ENCODE results near the gene MARCHF10.
"Not testable (repeated sequence)": the region's sequence is repeated elsewhere in the genome, so short reads cannot be mapped to it uniquely, and the experiment has no call there.

Gene MARCHF10

DNA sequence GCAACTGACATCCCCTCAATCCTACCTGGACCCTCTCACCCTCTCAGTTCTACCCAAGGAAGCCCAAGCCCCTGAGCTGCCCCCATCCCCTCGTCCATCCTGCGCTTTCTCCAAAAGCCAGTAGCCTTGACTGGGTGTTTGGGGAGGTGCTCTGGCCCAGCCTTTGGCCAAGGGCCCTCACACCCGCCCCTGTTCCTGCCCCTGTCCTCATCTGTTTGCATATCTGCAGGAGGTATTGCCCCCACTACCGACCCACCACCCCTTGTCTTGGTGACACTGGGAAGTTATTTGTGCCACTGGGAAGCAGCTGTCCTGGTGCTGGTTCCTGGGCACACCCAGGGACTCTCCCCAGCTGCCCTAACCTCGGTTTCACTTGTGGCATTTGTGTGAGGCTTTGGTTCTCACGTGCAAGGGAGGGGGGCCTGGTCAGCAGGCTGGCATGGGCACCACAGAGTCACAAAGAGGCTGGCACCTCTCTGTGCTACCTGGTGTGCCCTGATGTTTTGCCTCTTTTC lies 105.3 kb downstream of the MARCHF10 start:
- no peak for DNase-seq (ENCODE audit: low read depth in 2 of 2, low spot score in 1 of 2)

GRCh38 chr17:62701706-62702085 lies 106.4 kb downstream of the MARCHF10 start:
- DNase-seq (ENCODE audit: low read depth in 2 of 2, low spot score in 1 of 2), result no peak

DNA sequence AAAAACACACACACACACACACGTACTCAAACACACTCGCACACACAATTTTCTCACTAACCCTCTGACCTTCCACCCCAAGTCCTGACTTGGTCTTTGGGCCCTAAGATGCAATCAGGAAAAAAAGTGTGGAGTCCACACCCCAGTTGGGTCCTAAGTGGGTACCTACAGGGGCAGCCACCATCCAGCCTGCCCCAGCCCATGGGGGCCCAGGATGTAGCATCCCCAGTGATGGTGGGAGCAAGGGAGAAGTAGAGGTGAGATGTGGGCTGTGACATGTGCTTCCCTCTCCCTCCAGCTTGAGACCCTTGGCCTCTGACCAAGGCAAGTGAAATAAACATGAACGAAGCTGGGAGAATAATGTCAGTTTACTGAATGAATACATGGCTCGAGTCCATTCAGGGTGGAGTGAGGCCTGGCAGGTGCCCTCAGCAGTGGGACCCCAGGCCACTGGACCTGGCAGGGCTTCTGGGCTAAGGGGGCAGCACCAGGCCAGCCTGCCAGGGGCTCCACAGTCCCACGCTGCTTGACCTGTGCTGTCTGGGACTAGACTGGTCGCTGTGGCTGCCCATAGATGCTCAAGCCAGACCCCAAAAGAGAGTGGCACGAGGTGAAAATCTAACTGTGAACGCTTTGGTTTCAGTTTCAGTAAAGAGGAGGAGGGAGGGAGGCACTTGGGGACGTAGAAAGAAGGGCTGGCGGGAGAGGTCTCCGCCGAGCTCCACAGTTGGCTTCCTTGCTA lies 107.0 kb downstream of the MARCHF10 start:
- DNase-seq (ENCODE audit: low read depth in 2 of 2, low spot score in 1 of 2), result no peak

DNA sequence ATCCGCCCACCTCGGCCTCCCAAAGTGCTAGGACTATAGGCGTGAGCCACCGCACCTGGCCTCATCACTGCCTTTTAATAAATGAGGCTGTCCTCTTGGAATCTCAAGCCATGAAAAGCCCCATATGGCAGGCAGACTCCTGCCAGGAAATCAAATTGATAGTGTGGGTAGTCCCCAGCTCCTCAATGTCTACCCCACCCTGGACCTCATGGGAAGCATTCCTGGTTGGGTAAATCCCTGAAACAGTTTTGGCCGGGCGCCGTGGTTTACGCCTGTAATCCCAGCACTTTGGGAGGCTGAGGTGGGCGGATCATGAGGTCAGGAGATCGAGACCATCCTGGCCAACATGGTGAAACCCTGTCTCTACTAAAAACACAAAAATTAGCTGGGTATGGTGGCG lies 109.7 kb downstream of the MARCHF10 start:
- not testable (repeated sequence) for DNase-seq (ENCODE audit: low read depth in 2 of 2, low spot score in 1 of 2)

- no peak for DNase-seq (ENCODE audit: low read depth in 2 of 2, low spot score in 1 of 2)
These were observed 111.2 kb downstream of the MARCHF10 start for GRCh38 chr17:62696726-62697490.

- no peak for DNase-seq (ENCODE audit: low read depth in 2 of 2, low spot score in 1 of 2)
These were observed 111.9 kb downstream of the MARCHF10 start for GRCh38 chr17:62696256-62696655.

GRCh38 chr17:62695093-62695738 lies 112.9 kb downstream of the MARCHF10 start:
- DNase-seq (ENCODE audit: low read depth in 2 of 2, low spot score in 1 of 2), result not testable (repeated sequence)

- no peak for DNase-seq (ENCODE audit: low read depth in 2 of 2, low spot score in 1 of 2)
These were observed 114.3 kb downstream of the MARCHF10 start for GRCh38 chr17:62693616-62694409.

- no peak for DNase-seq (ENCODE audit: low read depth in 2 of 2, low spot score in 1 of 2)
These were observed 115.2 kb downstream of the MARCHF10 start for GRCh38 chr17:62692721-62693431.

DNA sequence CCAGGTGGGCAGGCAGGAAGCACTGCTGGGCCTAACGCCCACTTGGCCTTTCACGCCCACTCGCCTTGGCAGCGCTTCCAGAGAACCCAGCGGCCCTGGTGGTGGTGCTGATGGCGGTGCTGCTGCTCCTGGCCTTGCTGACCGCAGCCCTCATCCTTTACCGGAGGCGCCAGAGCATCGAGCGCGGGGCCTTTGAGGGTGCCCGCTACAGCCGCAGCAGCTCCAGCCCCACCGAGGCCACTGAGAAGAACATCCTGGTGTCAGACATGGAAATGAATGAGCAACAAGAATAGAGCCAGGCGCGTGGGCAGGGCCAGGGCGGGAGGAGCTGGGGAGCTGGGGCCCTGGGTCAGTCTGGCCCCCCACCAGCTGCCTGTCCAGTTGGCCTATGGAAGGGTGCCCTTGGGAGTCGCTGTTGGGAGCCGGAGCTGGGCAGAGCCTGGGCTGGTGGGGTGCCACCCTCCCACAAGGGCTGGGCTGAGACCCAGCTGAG lies 115.9 kb downstream of the MARCHF10 start:
- DNase-seq (ENCODE audit: low read depth in 2 of 2, low spot score in 1 of 2), result no peak

DNA sequence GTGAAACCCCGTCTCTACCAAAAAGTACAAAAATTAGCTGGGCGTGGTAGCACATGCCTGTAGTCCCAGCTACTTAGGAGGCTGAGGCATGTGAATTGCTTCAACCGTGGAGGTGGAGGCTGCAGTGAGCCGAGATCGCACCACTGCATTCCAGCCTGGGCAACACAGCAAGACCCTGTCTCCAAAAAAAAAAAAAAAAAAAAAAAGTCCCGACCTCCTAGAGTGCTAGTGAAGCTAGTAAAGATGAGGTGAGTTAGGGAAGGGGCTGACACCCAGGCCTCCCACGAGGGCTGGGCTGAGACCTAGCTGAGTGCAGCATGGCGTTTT lies 116.6 kb downstream of the MARCHF10 start:
- not testable (repeated sequence) for DNase-seq (ENCODE audit: low read depth in 2 of 2, low spot score in 1 of 2)

DNA sequence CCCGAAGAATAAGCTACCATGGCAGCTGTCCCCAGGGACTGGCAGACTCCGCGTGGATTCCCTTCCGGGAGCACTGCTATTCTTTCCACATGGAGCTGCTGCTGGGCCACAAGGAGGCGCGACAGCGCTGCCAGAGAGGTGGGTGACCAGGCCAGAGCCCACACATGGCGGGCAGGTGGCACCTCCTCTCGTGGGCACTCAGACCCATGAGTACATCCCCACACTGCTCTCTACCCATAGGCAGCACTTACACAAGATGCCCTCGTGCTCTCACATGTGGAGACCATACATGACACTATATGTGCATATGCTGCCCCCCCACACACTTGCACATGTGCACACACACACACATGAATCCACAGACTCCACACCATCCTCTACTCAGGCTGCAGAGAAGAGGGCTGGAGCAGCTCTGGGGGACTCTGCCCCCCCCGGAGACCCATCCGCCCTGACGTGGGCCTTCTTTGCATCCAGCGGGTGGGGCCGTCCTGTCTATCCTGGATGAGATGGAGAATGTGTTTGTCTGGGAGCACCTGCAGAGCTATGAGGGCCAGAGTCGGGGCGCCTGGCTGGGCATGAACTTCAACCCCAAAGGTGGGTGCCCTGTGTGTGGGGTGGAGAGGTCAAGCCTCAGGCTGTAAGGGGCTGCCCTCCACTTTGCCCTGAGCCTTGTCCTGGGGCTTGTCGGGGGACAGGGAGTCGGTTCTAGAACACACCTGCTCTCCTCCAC lies 117.8 kb downstream of the MARCHF10 start:
- DNase-seq (ENCODE audit: low read depth in 2 of 2, low spot score in 1 of 2), result no peak

GRCh38 chr17:62689441-62690167 lies 118.5 kb downstream of the MARCHF10 start:
- DNase-seq (ENCODE audit: low read depth in 2 of 2, low spot score in 1 of 2), result no peak

GRCh38 chr17:62688398-62689160 lies 119.5 kb downstream of the MARCHF10 start:
- no peak for DNase-seq (ENCODE audit: low read depth in 2 of 2, low spot score in 1 of 2)

DNA sequence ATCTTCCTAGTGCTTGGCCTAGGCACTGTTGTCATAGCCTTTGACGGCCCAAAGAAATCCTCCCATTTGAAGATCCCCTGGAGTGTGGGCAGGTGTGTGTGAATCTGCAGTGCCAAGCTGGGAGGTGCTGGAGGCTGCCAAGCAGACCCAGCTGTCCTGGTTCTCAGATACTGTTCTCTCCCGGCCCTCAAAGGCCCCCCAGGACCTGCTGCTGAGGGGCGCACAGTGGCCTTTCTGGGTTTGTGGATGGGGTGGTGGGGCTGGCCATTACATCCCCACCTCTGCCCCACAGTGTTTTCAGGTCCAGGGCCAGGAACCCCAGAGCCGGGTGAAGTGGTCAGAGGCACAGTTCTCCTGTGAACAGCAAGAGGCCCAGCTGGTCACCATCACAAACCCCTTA lies 120.1 kb downstream of the MARCHF10 start:
- no peak for DNase-seq (ENCODE audit: low read depth in 2 of 2, low spot score in 1 of 2)

DNA sequence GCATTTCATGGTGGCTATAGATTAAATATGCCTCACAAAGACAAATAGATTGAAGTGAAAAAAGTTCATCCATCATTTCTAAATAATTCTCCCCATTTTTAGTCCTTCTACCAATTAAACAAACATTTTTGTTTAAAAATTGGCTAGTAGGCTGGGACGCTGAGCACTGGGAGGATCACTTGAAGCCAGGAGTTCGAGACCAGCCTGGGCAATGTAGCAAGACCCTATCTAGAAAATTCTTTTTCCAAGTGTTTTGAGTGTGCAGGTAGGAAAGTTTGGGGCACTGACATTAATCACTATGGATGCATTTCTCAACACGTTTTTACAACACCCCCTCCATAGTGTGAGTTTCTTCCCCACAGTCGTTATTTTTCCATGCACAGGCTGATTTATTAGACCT lies 123.9 kb downstream of the MARCHF10 start:
- DNase-seq (ENCODE audit: low read depth in 2 of 2, low spot score in 1 of 2), result no peak

DNA sequence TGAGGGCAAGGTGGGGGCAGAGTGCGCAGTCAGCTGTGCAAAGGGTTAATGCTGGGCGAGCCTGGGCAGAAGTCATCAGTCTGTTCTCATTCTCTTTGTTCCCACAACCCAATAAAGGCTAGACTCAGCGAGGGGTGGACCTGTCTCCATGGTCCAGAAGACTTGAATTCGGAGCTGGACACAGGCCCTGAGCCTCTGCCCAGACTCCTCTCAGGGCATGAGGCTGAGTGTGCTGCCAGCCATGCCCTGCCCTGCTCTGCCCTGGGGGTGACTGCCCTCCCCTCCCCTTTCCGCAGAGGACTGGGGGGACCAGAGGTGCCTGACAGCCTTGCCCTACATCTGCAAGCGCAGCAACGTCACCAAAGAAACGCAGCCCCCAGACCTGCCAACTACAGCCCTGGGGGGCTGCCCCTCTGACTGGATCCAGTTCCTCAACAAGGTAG lies 126.2 kb downstream of the MARCHF10 start:
- DNase-seq (ENCODE audit: low read depth in 2 of 2, low spot score in 1 of 2), result no peak
